Measurements from ENCODE around the gene THUMPD2. TPM values are rescaled to one million over a fixed set of nuclear protein-coding genes. Genes with fewer than 3 reads are reported as not detected.
A peak's percentile ranks its signal among the peaks of the same experiment; 100 is the strongest.

Gene THUMPD2, protein sequence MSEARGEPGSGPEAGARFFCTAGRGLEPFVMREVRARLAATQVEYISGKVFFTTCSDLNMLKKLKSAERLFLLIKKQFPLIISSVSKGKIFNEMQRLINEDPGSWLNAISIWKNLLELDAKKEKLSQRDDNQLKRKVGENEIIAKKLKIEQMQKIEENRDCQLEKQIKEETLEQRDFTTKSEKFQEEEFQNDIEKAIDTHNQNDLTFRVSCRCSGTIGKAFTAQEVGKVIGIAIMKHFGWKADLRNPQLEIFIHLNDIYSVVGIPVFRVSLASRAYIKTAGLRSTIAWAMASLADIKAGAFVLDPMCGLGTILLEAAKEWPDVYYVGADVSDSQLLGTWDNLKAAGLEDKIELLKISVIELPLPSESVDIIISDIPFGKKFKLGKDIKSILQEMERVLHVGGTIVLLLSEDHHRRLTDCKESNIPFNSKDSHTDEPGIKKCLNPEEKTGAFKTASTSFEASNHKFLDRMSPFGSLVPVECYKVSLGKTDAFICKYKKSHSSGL
- polyA plus RNA-seq: 9.9 to 18.2 TPM (median 10.6 TPM) in 3 replicates
- polyA plus RNA-seq (2011; ENCODE audit: low read depth): 16.0 TPM
- polyA plus RNA-seq (2011; cell fraction: cytosol; rRNA removed): 4.8 and 10.0 TPM in 2 replicates
- 12.9 and 18.2 TPM in 2 replicates for polyA plus RNA-seq (2011; cell fraction: nucleus; rRNA removed)
- polyA plus RNA-seq (2012; ENCODE audit: low replicate concordance): 9.3 and 10.6 TPM in 2 replicates
- polyA minus RNA-seq: 1.0 to 8.8 TPM (median 5.0 TPM) in 3 replicates
- 4.2 TPM for polyA minus RNA-seq (2011; cell fraction: cytosol; rRNA and poly(A)+ RNA removed)
- polyA minus RNA-seq (2011; cell fraction: nucleus; rRNA and poly(A)+ RNA removed): 6.4 and 9.3 TPM in 2 replicates

DNA sequence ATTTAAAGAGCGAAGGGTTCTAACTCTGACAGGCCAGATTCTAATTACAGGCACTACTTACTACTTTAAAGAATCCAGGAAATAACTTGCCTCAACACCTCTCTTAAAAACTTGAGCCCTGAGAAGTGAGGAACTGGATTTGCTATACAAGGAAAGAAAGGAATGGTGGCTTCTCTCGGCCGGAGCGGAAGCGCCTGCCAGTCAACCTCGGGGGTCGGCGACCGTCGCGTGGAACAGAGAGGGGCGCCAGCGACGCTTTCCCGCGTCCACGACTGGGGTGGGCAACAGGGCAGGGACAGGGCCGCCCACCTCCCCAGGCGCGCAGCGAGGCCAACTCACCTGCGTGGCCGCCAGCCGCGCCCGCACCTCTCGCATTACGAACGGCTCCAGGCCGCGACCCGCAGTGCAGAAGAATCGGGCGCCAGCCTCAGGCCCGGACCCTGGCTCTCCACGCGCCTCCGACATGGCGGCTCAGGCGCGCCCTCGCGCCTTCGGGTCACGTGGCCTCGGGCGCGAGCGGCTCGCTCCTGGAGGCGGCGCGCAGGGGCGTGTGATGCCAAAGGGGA lies at the start of gene THUMPD2:
THUMPD2 (minus strand) TSS at position 484 of the 566 bp plus-strand sequence; CDS start at position 465, 19 bp downstream.
- peaks cover 50% of the 10 kb centered on the region for H3K79me2 ChIP-seq (ENCODE audit: control insufficient read depth, insufficient read depth, low read length)

DNA sequence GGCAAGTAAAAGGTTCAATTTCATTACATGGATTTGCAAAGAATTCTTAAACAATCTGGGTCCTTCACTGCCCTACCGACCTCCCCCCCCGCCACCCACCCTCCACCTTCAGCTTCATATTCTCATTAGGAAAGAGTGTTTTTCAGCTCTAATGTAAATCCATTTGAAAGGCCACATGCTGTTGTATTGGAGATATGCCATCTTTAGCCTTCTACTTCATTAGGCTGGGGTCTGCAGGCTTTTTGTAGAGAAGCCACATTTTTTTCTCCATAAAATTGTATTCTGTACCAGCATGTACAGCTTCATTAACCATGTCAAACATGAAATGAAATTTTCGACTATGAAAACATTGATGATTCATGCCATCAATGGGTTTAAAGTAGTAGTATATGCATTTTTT lies 42.8 kb upstream of the THUMPD2 start:
- Histone ChIP-seq H3K27ac (ENCODE audit: control insufficient read depth, insufficient read depth, low read length) (no peak overlapping the region), H3K4me3 (ENCODE audit: control insufficient read depth in 2 of 3, extremely low read depth in 1 of 3, insufficient read depth in 2 of 3, low read depth in 1 of 3, low read length in 3 of 3) (no peak overlapping the region), H3K9me1 (ENCODE audit: control insufficient read depth, extremely low read depth, insufficient read depth, low read length) (no peaks in the 10 kb centered on the region), H3K9ac (ENCODE audit: control insufficient read depth, extremely low read depth, insufficient read depth, low read length) (no peak overlapping the region), H3K4me1 (ENCODE audit: control insufficient read depth, extremely low read depth, insufficient read depth, low read length) (no peaks in the 10 kb centered on the region), H4K20me1 (ENCODE audit: control insufficient read depth, extremely low read depth, insufficient read depth, low read length) (no peaks in the 10 kb centered on the region), H3K79me2 (ENCODE audit: control insufficient read depth, insufficient read depth, low read length) (no peaks in the 10 kb centered on the region), H3K4me2 (ENCODE audit: control insufficient read depth, extremely low read depth, insufficient read depth, low read depth, low read length) (no peak overlapping the region), H3K36me3 (ENCODE audit: control insufficient read depth in 2 of 2, extremely low read depth in 1 of 2, insufficient read depth in 2 of 2, low read length in 2 of 2) (no peaks in the 10 kb centered on the region), H3K9me3 (ENCODE audit: control insufficient read depth, low read depth, low read length) (no peaks in the 10 kb centered on the region), H3K27me3 (ENCODE audit: control insufficient read depth, extremely low read depth, insufficient read depth, low read length) (no peaks in the 10 kb centered on the region), H2AFZ (ENCODE audit: control insufficient read depth, low read length) (no peak overlapping the region)
- TF ChIP-seq EZH2 (IDR thresholded peaks at IDR 0.05; ENCODE audit: low read length): no peak
- TF ChIP-seq, protein P1, sequence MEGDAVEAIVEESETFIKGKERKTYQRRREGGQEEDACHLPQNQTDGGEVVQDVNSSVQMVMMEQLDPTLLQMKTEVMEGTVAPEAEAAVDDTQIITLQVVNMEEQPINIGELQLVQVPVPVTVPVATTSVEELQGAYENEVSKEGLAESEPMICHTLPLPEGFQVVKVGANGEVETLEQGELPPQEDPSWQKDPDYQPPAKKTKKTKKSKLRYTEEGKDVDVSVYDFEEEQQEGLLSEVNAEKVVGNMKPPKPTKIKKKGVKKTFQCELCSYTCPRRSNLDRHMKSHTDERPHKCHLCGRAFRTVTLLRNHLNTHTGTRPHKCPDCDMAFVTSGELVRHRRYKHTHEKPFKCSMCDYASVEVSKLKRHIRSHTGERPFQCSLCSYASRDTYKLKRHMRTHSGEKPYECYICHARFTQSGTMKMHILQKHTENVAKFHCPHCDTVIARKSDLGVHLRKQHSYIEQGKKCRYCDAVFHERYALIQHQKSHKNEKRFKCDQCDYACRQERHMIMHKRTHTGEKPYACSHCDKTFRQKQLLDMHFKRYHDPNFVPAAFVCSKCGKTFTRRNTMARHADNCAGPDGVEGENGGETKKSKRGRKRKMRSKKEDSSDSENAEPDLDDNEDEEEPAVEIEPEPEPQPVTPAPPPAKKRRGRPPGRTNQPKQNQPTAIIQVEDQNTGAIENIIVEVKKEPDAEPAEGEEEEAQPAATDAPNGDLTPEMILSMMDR (optimal IDR thresholded peaks at IDR 0.05 in 1 of 3, IDR thresholded peaks at IDR 0.05 in 1 of 3, conservative IDR thresholded peaks at IDR 0.05 in 1 of 3; ENCODE audit: extremely low read depth in 1 of 3, insufficient read depth in 2 of 3, low read length in 3 of 3): no peak
- DNase-seq (ENCODE audit: low read depth, low spot score) (no peak), FAIRE-seq (no peak)
- dilution Hi-C loops (cut with MboI; ENCODE audit: extremely low pct_ligation_motif_present, low sequenced_read_pairs): no loop called here

More for the DNA sequence above, at the start of gene THUMPD2:
- peak within 1 kb of the TSS; percentile 72 for H3K4me2 ChIP-seq (ENCODE audit: control insufficient read depth, extremely low read depth, insufficient read depth, low read depth, low read length)
- FAIRE-seq: no peak
- H3K9me1 ChIP-seq (ENCODE audit: control insufficient read depth, extremely low read depth, insufficient read depth, low read length): no peaks in the 10 kb centered on the region
- peak within 1 kb of the TSS; percentile 79 for H3K27ac ChIP-seq (ENCODE audit: control insufficient read depth, insufficient read depth, low read length)
- peak within 1 kb of the TSS; percentile 90 for H3K9ac ChIP-seq (ENCODE audit: control insufficient read depth, extremely low read depth, insufficient read depth, low read length)
- no peaks in the 10 kb centered on the region for H3K36me3 ChIP-seq (ENCODE audit: control insufficient read depth in 2 of 2, extremely low read depth in 1 of 2, insufficient read depth in 2 of 2, low read length in 2 of 2)
- no peaks in the 10 kb centered on the region for H3K9me3 ChIP-seq (ENCODE audit: control insufficient read depth, low read depth, low read length)
- no peaks in the 10 kb centered on the region for H3K27me3 ChIP-seq (ENCODE audit: control insufficient read depth, extremely low read depth, insufficient read depth, low read length)
- H4K20me1 ChIP-seq (ENCODE audit: control insufficient read depth, extremely low read depth, insufficient read depth, low read length): no peaks in the 10 kb centered on the region
- no peak for DNase-seq (ENCODE audit: low read depth, low spot score)
- peak within 1 kb of the TSS; percentile 94 to 98 (median 94) for H3K4me3 ChIP-seq (ENCODE audit: control insufficient read depth in 2 of 3, extremely low read depth in 1 of 3, insufficient read depth in 2 of 3, low read depth in 1 of 3, low read length in 3 of 3)
- dilution Hi-C loops (cut with MboI; ENCODE audit: extremely low pct_ligation_motif_present, low sequenced_read_pairs): no loop called here
- peak within 1 kb of the TSS; percentile 93 for H2AFZ ChIP-seq (ENCODE audit: control insufficient read depth, low read length)
- peaks cover 18% of the 10 kb centered on the region for H3K4me1 ChIP-seq (ENCODE audit: control insufficient read depth, extremely low read depth, insufficient read depth, low read length)
- TF ChIP-seq, protein P1 (optimal IDR thresholded peaks at IDR 0.05 in 1 of 3, IDR thresholded peaks at IDR 0.05 in 1 of 3, conservative IDR thresholded peaks at IDR 0.05 in 1 of 3; ENCODE audit: extremely low read depth in 1 of 3, insufficient read depth in 2 of 3, low read length in 3 of 3): no peak
- no peak for TF ChIP-seq EZH2 (IDR thresholded peaks at IDR 0.05; ENCODE audit: low read length)

Data from keratinocyte (primary cell).